ENCODE results near the gene SWT1.

GRCh38 chr1:185316163-185317033, 159.4 kb downstream of the SWT1 start:
- no peak for TF ChIP-seq CTCF (IDR thresholded peaks at IDR 0.05)
- TF ChIP-seq POLR2A (IDR thresholded peaks at IDR 0.05): peak in 1 of 2 donors; percentile 46
- TF ChIP-seq POLR2AphosphoS5 (IDR thresholded peaks at IDR 0.05; ENCODE audit: insufficient read depth in 1 of 2, low read depth in 1 of 2): peak; percentile 53 to 70

Measured in vagina (tissue), 2 donors.